ENCODE results near the gene RMI1. TPM values are rescaled to one million over a fixed set of nuclear protein-coding genes. Genes with fewer than 3 reads are reported as not detected.

The RMI1 gene
- polyA plus RNA-seq, 1 experiment, result 4.0 TPM

GRCh38 chr9:83996126-83996525 lies 15.5 kb downstream of the RMI1 start:
- H3K27ac ChIP-seq (ENCODE audit: low read depth, low read length), result no peak overlapping the region
- no peak for DNase-seq (ENCODE audit: low read depth, low spot score)
- POLR2A ChIA-PET, result interaction anchor here (1.3 kb wide), 1 partner anchor 16 kb away, joined by 4 read pairs; the partner anchor contains the start of gene HNRNPK

DNA sequence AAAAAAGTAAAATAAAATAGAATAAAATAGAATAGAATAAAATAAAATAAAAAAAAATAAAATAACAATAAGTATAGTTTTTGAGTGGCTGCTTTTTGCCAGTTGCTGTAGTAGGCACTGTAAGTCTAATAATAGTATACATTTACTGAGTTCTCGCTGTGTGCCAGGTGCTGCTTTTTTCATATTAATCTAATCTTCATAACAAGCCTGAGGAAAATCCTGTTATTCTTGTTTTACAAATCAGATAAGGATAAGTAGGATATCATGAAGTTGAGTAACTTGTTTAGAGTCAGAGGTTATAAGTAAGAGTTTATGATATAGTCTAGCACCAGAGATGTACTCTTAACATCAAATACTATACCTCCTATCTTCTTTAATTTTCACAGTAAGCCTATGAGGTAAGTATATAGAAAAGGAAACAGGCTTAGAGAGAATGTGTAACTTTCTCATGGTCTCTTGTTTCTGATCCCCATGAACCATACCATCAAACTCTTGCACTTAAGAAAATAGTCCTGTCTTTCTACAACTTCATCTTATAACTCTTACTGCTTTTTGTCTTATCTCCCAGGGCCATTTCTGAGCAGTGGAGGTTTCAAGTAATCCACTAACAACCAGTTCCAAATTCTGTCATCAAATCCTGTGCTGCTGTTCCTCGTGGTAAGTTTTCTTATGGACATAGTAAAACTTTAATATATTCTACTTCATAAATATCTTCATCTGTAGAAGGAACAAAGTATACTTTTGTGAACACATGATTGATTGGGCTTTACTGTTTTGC lies 18.7 kb downstream of the RMI1 start:
- no peak overlapping the region for H3K27ac ChIP-seq (ENCODE audit: low read depth, low read length)

More at GRCh38 chr9:83996126-83996525, 15.5 kb downstream of the RMI1 start:
- TF ChIP-seq, protein P1, sequence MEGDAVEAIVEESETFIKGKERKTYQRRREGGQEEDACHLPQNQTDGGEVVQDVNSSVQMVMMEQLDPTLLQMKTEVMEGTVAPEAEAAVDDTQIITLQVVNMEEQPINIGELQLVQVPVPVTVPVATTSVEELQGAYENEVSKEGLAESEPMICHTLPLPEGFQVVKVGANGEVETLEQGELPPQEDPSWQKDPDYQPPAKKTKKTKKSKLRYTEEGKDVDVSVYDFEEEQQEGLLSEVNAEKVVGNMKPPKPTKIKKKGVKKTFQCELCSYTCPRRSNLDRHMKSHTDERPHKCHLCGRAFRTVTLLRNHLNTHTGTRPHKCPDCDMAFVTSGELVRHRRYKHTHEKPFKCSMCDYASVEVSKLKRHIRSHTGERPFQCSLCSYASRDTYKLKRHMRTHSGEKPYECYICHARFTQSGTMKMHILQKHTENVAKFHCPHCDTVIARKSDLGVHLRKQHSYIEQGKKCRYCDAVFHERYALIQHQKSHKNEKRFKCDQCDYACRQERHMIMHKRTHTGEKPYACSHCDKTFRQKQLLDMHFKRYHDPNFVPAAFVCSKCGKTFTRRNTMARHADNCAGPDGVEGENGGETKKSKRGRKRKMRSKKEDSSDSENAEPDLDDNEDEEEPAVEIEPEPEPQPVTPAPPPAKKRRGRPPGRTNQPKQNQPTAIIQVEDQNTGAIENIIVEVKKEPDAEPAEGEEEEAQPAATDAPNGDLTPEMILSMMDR (IDR thresholded peaks at IDR 0.05; ENCODE audit: low read depth, low read length), result no peak
- CTCF ChIA-PET, result interaction anchor here (0.8 kb wide), 1 partner anchor 265 kb away, joined by 3 read pairs; no protein-coding TSS in a partner anchor
- Histone ChIP-seq H3K9me3 (ENCODE audit: control insufficient read depth, insufficient read depth, low read length) (no peaks in the 10 kb centered on the region), H3K27me3 (ENCODE audit: control insufficient read depth, insufficient read depth, low read length) (no peaks in the 10 kb centered on the region), H3K4me3 (ENCODE audit: low read depth, low read length) (no peak overlapping the region)

GRCh38 chr9:84000186-84000585 lies 19.6 kb downstream of the RMI1 start:
- H3K27me3 ChIP-seq (ENCODE audit: control insufficient read depth, insufficient read depth, low read length), result no peaks in the 10 kb centered on the region
- no peak overlapping the region for H3K4me3 ChIP-seq (ENCODE audit: low read depth, low read length)
- DNase-seq (ENCODE audit: low read depth, low spot score), result no peak
- TF ChIP-seq, protein P1 (IDR thresholded peaks at IDR 0.05; ENCODE audit: low read depth, low read length), result no peak
- ChIA-PET POLR2A (no interaction called here), CTCF (interaction anchor here (1.4 kb wide), 1 partner anchor 260 kb away, joined by 6 read pairs; no protein-coding TSS in a partner anchor)
- H3K9me3 ChIP-seq (ENCODE audit: control insufficient read depth, insufficient read depth, low read length), result no peaks in the 10 kb centered on the region
- no peak overlapping the region for H3K27ac ChIP-seq (ENCODE audit: low read depth, low read length)

More for the DNA sequence above, 18.7 kb downstream of the RMI1 start:
- Histone ChIP-seq H3K4me3 (ENCODE audit: low read depth, low read length) (no peak overlapping the region), H3K9me3 (ENCODE audit: control insufficient read depth, insufficient read depth, low read length) (no peaks in the 10 kb centered on the region), H3K27me3 (ENCODE audit: control insufficient read depth, insufficient read depth, low read length) (no peaks in the 10 kb centered on the region)
- DNase-seq (ENCODE audit: low read depth, low spot score), result no peak
- POLR2A ChIA-PET, result no interaction called here
- TF ChIP-seq, protein P1 (IDR thresholded peaks at IDR 0.05; ENCODE audit: low read depth, low read length), result no peak
- CTCF ChIA-PET, result no interaction called here

- Histone ChIP-seq H3K27me3 (ENCODE audit: control insufficient read depth, insufficient read depth, low read length) (no peaks in the 10 kb centered on the region), H3K9me3 (ENCODE audit: control insufficient read depth, insufficient read depth, low read length) (no peaks in the 10 kb centered on the region), H3K27ac (ENCODE audit: low read depth, low read length) (no peak overlapping the region), H3K4me3 (ENCODE audit: low read depth, low read length) (no peak overlapping the region)
- ChIA-PET POLR2A (no interaction called here), CTCF (no interaction called here)
- TF ChIP-seq, protein P1 (IDR thresholded peaks at IDR 0.05; ENCODE audit: low read depth, low read length), result no peak
- DNase-seq (ENCODE audit: low read depth, low spot score), result no peak
Measured at GRCh38 chr9:84001621-84002020, 21.0 kb downstream of the RMI1 start.

DNA sequence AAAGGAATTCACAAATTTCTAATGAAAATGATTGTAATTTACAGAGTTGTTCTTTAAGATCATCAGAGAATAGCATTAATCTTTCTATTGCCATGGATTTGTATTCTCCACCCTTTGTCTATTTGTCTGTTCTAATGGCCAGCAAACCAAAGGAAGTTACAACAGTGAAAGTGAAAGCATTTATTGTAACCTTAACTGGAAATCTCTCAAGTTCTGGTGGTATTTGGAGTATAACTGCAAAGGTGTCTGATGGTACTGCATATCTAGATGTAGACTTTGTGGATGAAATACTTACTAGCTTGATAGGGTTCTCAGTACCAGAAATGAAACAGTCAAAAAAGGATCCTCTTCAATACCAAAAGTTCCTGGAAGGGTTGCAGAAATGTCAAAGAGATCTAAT lies 21.7 kb downstream of the RMI1 start:
- POLR2A ChIA-PET, result no interaction called here
- no peaks in the 10 kb centered on the region for H3K9me3 ChIP-seq (ENCODE audit: control insufficient read depth, insufficient read depth, low read length)
- no peak overlapping the region for H3K4me3 ChIP-seq (ENCODE audit: low read depth, low read length)
- no peaks in the 10 kb centered on the region for H3K27me3 ChIP-seq (ENCODE audit: control insufficient read depth, insufficient read depth, low read length)
- no peak for DNase-seq (ENCODE audit: low read depth, low spot score)
- TF ChIP-seq, protein P1 (IDR thresholded peaks at IDR 0.05; ENCODE audit: low read depth, low read length), result no peak
- H3K27ac ChIP-seq (ENCODE audit: low read depth, low read length), result no peak overlapping the region
- CTCF ChIA-PET, result interaction anchor here (0.9 kb wide), 1 partner anchor 259 kb away, joined by 3 read pairs; no protein-coding TSS in a partner anchor
